Esophagus squamous epithelium (tissue), 5 donors: ENCODE data around the gene BMP5. TPM values are rescaled to one million over a fixed set of nuclear protein-coding genes. Genes with fewer than 3 reads are reported as not detected.
A peak's percentile ranks its signal among the peaks of the same experiment; 100 is the strongest.

Experiments used
- DNase-seq: peaks from one replicate; lab custom pipeline; 2025; lab: John Stamatoyannopoulos, UW
- H3K27ac ChIP-seq, 4 donors: fragments of 200-600 bp; sonication (generic); one replicate each; pipeline ENCODE4 v1.5.1; 2016 to 2019; ENCODE audit warnings: mild to moderate bottlenecking in 1 of 4
- H3K27me3 ChIP-seq, 4 donors: fragments of 200-600 bp; sonication (generic); 1 replicate in 3 of 4; 2 replicates in 1 of 4; pipeline versions ENCODE4 v1.5.1 to v1.6.0; 2017 to 2021; ENCODE audit warnings: antibody characterized with exemption in 1 of 4
- H3K36me3 ChIP-seq, 3 donors: fragments of 200-600 bp; sonication (generic); one replicate each; pipeline ENCODE4 v1.5.1; 2016 to 2019
- H3K4me1 ChIP-seq, 3 donors: fragments of 200-600 bp; sonication (generic); one replicate each; pipeline ENCODE4 v1.5.1; 2017 to 2019
- H3K4me3 ChIP-seq, 4 donors: fragments of 200-600 bp; sonication (generic); 1 replicate in 3 of 4; 2 replicates in 1 of 4; pipeline ENCODE4 v1.5.1; 2016 to 2019; ENCODE audit warnings: mild to moderate bottlenecking in 2 of 4, moderate library complexity in 1 of 4
- H3K9me3 ChIP-seq, 3 donors: fragments of 200-600 bp; sonication (generic); one replicate each; pipeline ENCODE4 v1.5.1; 2016 to 2019
- POLR2A ChIP-seq, 4 donors: fragments of 450-650 bp; IDR thresholded peaks; one replicate each; pipeline ENCODE4 v1.6.1; 2017; ENCODE audit warnings: antibody characterized with exemption in 4 of 4, mild to moderate bottlenecking in 4 of 4, moderate library complexity in 3 of 4
- WGBS, 2 donors: methylation state at CpG; one replicate each; pipeline ENCODE4 v1.1.5; 2018; 5-methylcytosine and 5-hydroxymethylcytosine counted together
- intact Hi-C: fragments of 100-400 bp; cut with DNase I; formaldehyde crosslinking; loops from one replicate; pipeline ENCODE4 v1.15.0; 2022
- total RNA-seq, 4 donors: library from RNA; depleted of rRNA; stranded (reverse); fragments of >200 nt; gene quantifications; one replicate each; pipeline ENCODE4 v1.1.0, GENCODE V29; 2016
- TF ChIP-seq, protein P1 (sequence below), 6 experiments: fragments of 450-650 bp in 4 of 6; fragments of 200-600 bp in 2 of 6; sonication (generic) in 2 of 6; IDR thresholded peaks; one replicate each; pipeline ENCODE4 v1.5.1; 2016 to 2019; ENCODE audit warnings: antibody characterized with exemption in 6 of 6, mild to moderate bottlenecking in 4 of 6, moderate library complexity in 4 of 6
- donor health status: DM: yes; HTN: yes; CAD: no.

BMP5 gene
- total RNA-seq, 4 donors from 2014 or later, result 0.04 to 0.26 (median 0.15) TPM

DNA sequence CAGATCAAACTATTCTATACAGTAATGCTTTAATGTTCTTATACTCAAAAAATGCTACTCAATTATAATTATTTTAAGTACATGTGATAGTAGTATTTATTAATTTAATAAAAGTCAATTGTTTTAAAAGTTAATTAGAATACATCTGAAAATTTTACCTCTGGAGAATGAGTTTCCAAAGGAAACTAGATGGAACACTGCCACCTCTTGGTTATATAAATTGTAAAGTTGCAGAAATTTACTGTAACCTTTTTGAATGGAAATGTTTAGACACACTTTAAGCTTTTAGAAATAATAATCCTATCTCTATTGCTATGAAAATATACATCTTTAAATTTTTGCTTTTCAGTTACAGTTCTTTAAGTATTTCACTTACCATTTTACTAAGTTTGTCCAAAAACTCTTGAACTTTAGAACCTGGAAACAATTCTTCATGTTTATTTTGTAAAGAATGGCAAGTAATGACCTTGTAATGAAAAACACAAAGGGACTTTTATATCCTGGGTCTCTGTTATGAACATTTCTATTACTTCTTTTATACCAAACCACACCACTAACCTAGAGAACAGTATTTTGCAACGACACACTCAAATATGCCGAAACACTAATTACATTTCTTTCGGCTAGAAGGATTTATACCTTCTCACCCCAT lies 10.9 kb upstream of the BMP5 start:
- DNase-seq, result no peak
- peaks cover 0 to 9% (median 0%) of the 10 kb centered on the region in 3 donors for H3K4me1 ChIP-seq
- H3K27ac ChIP-seq, result no peak overlapping the region
- 84 to 91% methylated on average over 3 of the region's 3 CpGs for WGBS, 2 donors
- TF ChIP-seq POLR2A (IDR thresholded peaks at IDR 0.05), result no peak
- TF ChIP-seq, protein P1, sequence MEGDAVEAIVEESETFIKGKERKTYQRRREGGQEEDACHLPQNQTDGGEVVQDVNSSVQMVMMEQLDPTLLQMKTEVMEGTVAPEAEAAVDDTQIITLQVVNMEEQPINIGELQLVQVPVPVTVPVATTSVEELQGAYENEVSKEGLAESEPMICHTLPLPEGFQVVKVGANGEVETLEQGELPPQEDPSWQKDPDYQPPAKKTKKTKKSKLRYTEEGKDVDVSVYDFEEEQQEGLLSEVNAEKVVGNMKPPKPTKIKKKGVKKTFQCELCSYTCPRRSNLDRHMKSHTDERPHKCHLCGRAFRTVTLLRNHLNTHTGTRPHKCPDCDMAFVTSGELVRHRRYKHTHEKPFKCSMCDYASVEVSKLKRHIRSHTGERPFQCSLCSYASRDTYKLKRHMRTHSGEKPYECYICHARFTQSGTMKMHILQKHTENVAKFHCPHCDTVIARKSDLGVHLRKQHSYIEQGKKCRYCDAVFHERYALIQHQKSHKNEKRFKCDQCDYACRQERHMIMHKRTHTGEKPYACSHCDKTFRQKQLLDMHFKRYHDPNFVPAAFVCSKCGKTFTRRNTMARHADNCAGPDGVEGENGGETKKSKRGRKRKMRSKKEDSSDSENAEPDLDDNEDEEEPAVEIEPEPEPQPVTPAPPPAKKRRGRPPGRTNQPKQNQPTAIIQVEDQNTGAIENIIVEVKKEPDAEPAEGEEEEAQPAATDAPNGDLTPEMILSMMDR (IDR thresholded peaks at IDR 0.05), result peak in 4 of 6 experiments; percentile 1 to 59 (median 31)
- H3K9me3 ChIP-seq, result no peaks in the 10 kb centered on the region
- intact Hi-C loops, result no loop called here
- H3K27me3 ChIP-seq, result no peaks in the 10 kb centered on the region
- H3K4me3 ChIP-seq, result no peak overlapping the region
- no peaks in the 10 kb centered on the region for H3K36me3 ChIP-seq

DNA sequence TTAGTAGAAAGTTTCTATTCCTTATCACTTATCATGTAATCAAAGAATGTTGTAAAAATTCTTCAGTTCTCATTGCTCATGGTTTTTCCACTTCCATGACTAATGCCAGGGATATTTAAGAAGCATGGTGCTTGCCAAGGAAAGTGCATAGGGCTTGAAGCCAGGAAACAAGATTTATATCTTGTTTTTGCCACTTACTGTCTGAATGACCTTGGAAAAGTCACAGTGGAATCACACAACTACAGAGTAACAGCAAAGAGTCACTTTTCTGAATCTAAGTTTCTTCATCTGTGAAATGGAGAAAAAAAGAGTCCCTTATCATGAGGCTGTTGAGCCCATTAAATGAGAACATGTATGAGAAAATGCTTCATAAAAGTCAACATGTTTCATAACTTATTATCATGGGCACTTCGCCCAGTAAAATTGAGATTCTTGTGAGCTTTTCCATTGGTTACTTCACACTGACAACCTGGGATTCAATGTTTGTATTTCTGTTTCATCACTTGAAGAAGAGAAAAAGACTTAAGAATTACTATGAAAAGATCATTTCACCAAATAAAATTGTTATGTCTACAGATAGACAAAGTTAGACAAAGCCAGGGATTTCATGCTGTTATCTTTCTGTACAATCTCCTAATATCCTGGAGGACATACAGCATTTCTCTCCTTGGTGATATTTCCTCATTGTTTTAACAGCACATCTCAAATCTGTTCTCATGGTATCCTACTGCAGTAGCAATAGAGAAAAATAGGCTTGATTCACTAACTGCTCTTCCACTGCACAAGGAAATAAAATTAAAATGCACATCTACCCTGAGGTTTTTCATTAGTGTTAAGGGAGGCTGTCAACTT lies 7.6 kb upstream of the BMP5 start:
- H3K27me3 ChIP-seq, result no peaks in the 10 kb centered on the region
- H3K36me3 ChIP-seq, result no peaks in the 10 kb centered on the region
- intact Hi-C loops, result no loop called here
- WGBS, 2 donors, result 46 to 76% methylated on average over 1 of the region's 1 CpG
- TF ChIP-seq, protein P1 (IDR thresholded peaks at IDR 0.05), result no peak
- TF ChIP-seq POLR2A (IDR thresholded peaks at IDR 0.05), result no peak
- peaks cover 0 to 9% (median 0%) of the 10 kb centered on the region in 3 donors for H3K4me1 ChIP-seq
- no peaks in the 10 kb centered on the region for H3K9me3 ChIP-seq
- DNase-seq, result no peak
- H3K4me3 ChIP-seq, result no peak overlapping the region
- H3K27ac ChIP-seq, result no peak overlapping the region

GRCh38 chr6:55877283-55877682 lies 1.9 kb upstream of the BMP5 start:
- Histone ChIP-seq H3K36me3 (no peaks in the 10 kb centered on the region), H3K9me3 (no peaks in the 10 kb centered on the region), H3K27me3 (peaks cover 0 to 4% (median 0%) of the 10 kb centered on the region in 4 donors), H3K4me1 (no peaks in the 10 kb centered on the region), H3K27ac (no peak overlapping the region), H3K4me3 (no peak overlapping the region)
- no peak for DNase-seq
- intact Hi-C loops, result no loop called here
- TF ChIP-seq, protein P1 (IDR thresholded peaks at IDR 0.05), result no peak
- no peak for TF ChIP-seq POLR2A (IDR thresholded peaks at IDR 0.05)
- 51 to 59% methylated on average over 3 of the region's 3 CpGs for WGBS, 2 donors

GRCh38 chr6:55874316-55874715 lies 1.1 kb downstream of the BMP5 start:
- H3K27ac ChIP-seq, result no peak overlapping the region
- intact Hi-C loops, result no loop called here
- TF ChIP-seq, protein P1 (IDR thresholded peaks at IDR 0.05), result no peak
- TF ChIP-seq POLR2A (IDR thresholded peaks at IDR 0.05), result no peak
- H3K4me3 ChIP-seq, result no peak overlapping the region
- H3K36me3 ChIP-seq, result no peaks in the 10 kb centered on the region
- no peaks in the 10 kb centered on the region for H3K4me1 ChIP-seq
- no peak for DNase-seq
- H3K9me3 ChIP-seq, result no peaks in the 10 kb centered on the region
- 72 to 80% methylated on average over 6 of the region's 6 CpGs for WGBS, 2 donors
- H3K27me3 ChIP-seq, result peaks cover 0 to 4% (median 0%) of the 10 kb centered on the region in 4 donors

GRCh38 chr6:55872866-55873265 lies 2.5 kb downstream of the BMP5 start:
- WGBS, 2 donors, result 75 to 81% methylated on average over 3 of the region's 3 CpGs
- H3K4me3 ChIP-seq, result no peak overlapping the region
- intact Hi-C loops, result no loop called here

More at GRCh38 chr6:55872866-55873265, 2.5 kb downstream of the BMP5 start:
- H3K36me3 ChIP-seq, result no peaks in the 10 kb centered on the region
- no peak for TF ChIP-seq POLR2A (IDR thresholded peaks at IDR 0.05)
- TF ChIP-seq, protein P1 (IDR thresholded peaks at IDR 0.05), result no peak
- no peak for DNase-seq
- no peaks in the 10 kb centered on the region for H3K9me3 ChIP-seq
- H3K27ac ChIP-seq, result no peak overlapping the region
- no peaks in the 10 kb centered on the region for H3K4me1 ChIP-seq
- peaks cover 0 to 4% (median 0%) of the 10 kb centered on the region in 4 donors for H3K27me3 ChIP-seq
